ENCODE measurements around the gene YEATS4.

Gene YEATS4

GRCh38 chr12:69396041-69396440 lies 36.5 kb downstream of the YEATS4 start:
- Histone ChIP-seq H3K4me1 (peaks cover 0 to under 1% (median 0%) of the 10 kb centered on the region in 4 donors), H3K4me3 (no peak overlapping the region), H3K27me3 (no peaks in the 10 kb centered on the region), H3K36me3 (no peaks in the 10 kb centered on the region), H3K9me3 (peaks cover 0 to 4% (median 0%) of the 10 kb centered on the region in 3 donors), H3K27ac (no peak overlapping the region)
- TF ChIP-seq CTCF (IDR thresholded peaks at IDR 0.05): no peak
- intact Hi-C loops (cut with DNase I; ENCODE audit: low total_unique reads): no loop called here
- DNase-seq: no peak

GRCh38 chr12:69396963-69397362 lies 37.4 kb downstream of the YEATS4 start:
- DNase-seq: no peak
- Histone ChIP-seq H3K36me3 (no peaks in the 10 kb centered on the region), H3K27ac (no peak overlapping the region), H3K4me1 (peaks cover 0 to 9% (median 3%) of the 10 kb centered on the region in 4 donors), H3K9me3 (peaks cover 0 to 4% (median 0%) of the 10 kb centered on the region in 3 donors), H3K4me3 (no peak overlapping the region), H3K27me3 (no peaks in the 10 kb centered on the region)
- intact Hi-C loops (cut with DNase I; ENCODE audit: low total_unique reads): no loop called here
- no peak for TF ChIP-seq CTCF (IDR thresholded peaks at IDR 0.05)

GRCh38 chr12:69397978-69398377 lies 38.4 kb downstream of the YEATS4 start:
- Histone ChIP-seq H3K9me3 (peaks cover 0 to 4% (median 0%) of the 10 kb centered on the region in 3 donors), H3K4me3 (no peak overlapping the region), H3K4me1 (peaks cover 0 to 20% (median 9%) of the 10 kb centered on the region in 4 donors), H3K36me3 (no peaks in the 10 kb centered on the region), H3K27ac (no peak overlapping the region), H3K27me3 (no peaks in the 10 kb centered on the region)
- DNase-seq: no peak
- no peak for TF ChIP-seq CTCF (IDR thresholded peaks at IDR 0.05)
- intact Hi-C loops (cut with DNase I; ENCODE audit: low total_unique reads): no loop called here

GRCh38 chr12:69401940-69402339 lies 42.4 kb downstream of the YEATS4 start:
- Histone ChIP-seq H3K4me3 (no peak overlapping the region), H3K36me3 (no peaks in the 10 kb centered on the region), H3K4me1 (peaks cover 0 to 55% (median 17%) of the 10 kb centered on the region in 4 donors), H3K27ac (peak overlapping the region; percentile 67 to 74), H3K9me3 (peaks cover 0 to 1% (median 0%) of the 10 kb centered on the region in 3 donors), H3K27me3 (no peaks in the 10 kb centered on the region)
- DNase-seq: peak in 1 of 2 donors; percentile 76
- TF ChIP-seq CTCF (IDR thresholded peaks at IDR 0.05): no peak
- intact Hi-C loops (cut with DNase I; ENCODE audit: low total_unique reads): no loop called here

- H3K27me3 ChIP-seq: no peaks in the 10 kb centered on the region
- TF ChIP-seq CTCF (IDR thresholded peaks at IDR 0.05): no peak
- H3K9me3 ChIP-seq: no peaks in the 10 kb centered on the region
- peaks cover 0 to 56% (median 17%) of the 10 kb centered on the region in 4 donors for H3K4me1 ChIP-seq
- intact Hi-C loops (cut with DNase I; ENCODE audit: low total_unique reads): no loop called here
- H3K27ac ChIP-seq: peak overlapping the region; percentile 62 to 67
- no peak for DNase-seq
- no peaks in the 10 kb centered on the region for H3K36me3 ChIP-seq
- H3K4me3 ChIP-seq: no peak overlapping the region
Measured at GRCh38 chr12:69404851-69405565, 45.5 kb downstream of the YEATS4 start.

All from tibial artery (tissue), 4 donors.